HepG2 (cell line): ENCODE data around the gene ALPK1. TPM values are rescaled to one million over a fixed set of nuclear protein-coding genes. Genes with fewer than 3 reads are reported as not detected.

Experiments used
- ATAC-seq: fragments of 200-7000 bp; cut with Tn5 transposase; 3 replicates; pipeline ENCODE4 v1.9.1; 2020; ENCODE audit warnings: mild to moderate bottlenecking, moderate library complexity
- BruUV-seq: library from RNA; stranded (reverse); fragments of 400-500 nt; replicated peaks from 2 replicates; lab custom pipeline; 2021; lab: Mats Ljungman, UMichigan
- CTCF ChIA-PET: fragments of 300-600 bp; formaldehyde crosslinking; extraction: SDS; loops from one replicate; lab custom pipeline; 2021; ENCODE audit warnings: low total read pairs, inconsistent platforms, low intra/inter-chr PET ratio; lab: Yijun Ruan, JAX
- POLR2A ChIA-PET: fragments of 350-600 bp; sonication (Branson Sonifier 250); formaldehyde crosslinking; loops from one replicate; lab custom pipeline; 2020; ENCODE audit warnings: antibody characterized with exemption, inconsistent platforms; lab: Yijun Ruan, JAX
- DNase-seq: peaks from one replicate; pipeline ENCODE4 v3.0.0-alpha.2; 2015; ENCODE audit warnings: low spot score
- FAIRE-seq: peaks from 3 replicates; lab custom pipeline; 2011; peaks lifted over from hg19 to GRCh38; lab: Jason Lieb, UNC
- H2AFZ ChIP-seq: one replicate; pipeline ENCODE4 v1.6.1; 2011; ENCODE audit warnings: low read length, inconsistent platforms
- H3K27ac ChIP-seq: fragments of 300-600 bp; 3 replicates; pipeline ENCODE4 v1.8.0; 2011; ENCODE audit warnings: mixed run types, mild to moderate bottlenecking, mixed read lengths, low read length, inconsistent platforms; ENCODE audit not compliant: insufficient read depth; ENCODE audit errors: extremely low read length
- H3K27me3 ChIP-seq, 2 experiments: fragments of 200-600 bp in 1 of 2; 2 replicates in 1 of 2; 3 replicates in 1 of 2; pipeline versions ENCODE4 v1.6.0 to v1.8.0; 2011; ENCODE audit warnings: low read length in 2 of 2, mild to moderate bottlenecking in 2 of 2, moderate library complexity in 2 of 2, inconsistent platforms in 1 of 2; ENCODE audit not compliant: insufficient read depth in 2 of 2, control insufficient read depth in 1 of 2
- H3K36me3 ChIP-seq, 2 experiments: fragments of 200-600 bp in 1 of 2; replicated peaks in 1 of 2; 2 replicates in 1 of 2; 3 replicates in 1 of 2; pipeline versions ENCODE4 v1.5.1 to v1.8.0; 2011; ENCODE audit warnings: low read length in 2 of 2, inconsistent platforms in 1 of 2; ENCODE audit not compliant: insufficient read depth in 2 of 2, control insufficient read depth in 1 of 2
- H3K4me1 ChIP-seq: 2 replicates; pipeline ENCODE4 v1.5.1; 2012; ENCODE audit warnings: low read length, inconsistent platforms; ENCODE audit not compliant: insufficient read depth
- H3K4me2 ChIP-seq: 2 replicates; pipeline ENCODE4 v1.6.0; 2011; ENCODE audit warnings: low read depth, low read length, inconsistent platforms
- H3K4me3 ChIP-seq, 3 experiments: fragments of 200-600 bp in 1 of 3; sonication (generic), shearing (Covaris generic) in 1 of 3; replicated peaks in 1 of 3; 2 replicates each; pipeline ENCODE4 v1.5.1; 2011 to 2016; ENCODE audit warnings: low read length in 3 of 3, inconsistent platforms in 2 of 3, low read depth in 2 of 3, mild to moderate bottlenecking in 2 of 3, control low read depth in 1 of 3, mixed read lengths in 1 of 3; ENCODE audit not compliant: insufficient read depth in 1 of 3
- H3K79me2 ChIP-seq: one replicate; pipeline ENCODE4 v1.6.1; 2011; ENCODE audit warnings: low read length, inconsistent platforms; ENCODE audit not compliant: insufficient read depth
- H3K9ac ChIP-seq: 2 replicates; pipeline ENCODE4 v1.6.0; 2011; ENCODE audit warnings: mild to moderate bottlenecking, low read depth, low read length, inconsistent platforms; ENCODE audit not compliant: insufficient read depth
- H3K9me3 ChIP-seq: 2 replicates; pipeline ENCODE4 v1.5.1; 2012; ENCODE audit warnings: mild to moderate bottlenecking, low read length
- H4K20me1 ChIP-seq: 2 replicates; pipeline ENCODE4 v1.6.0; 2011; ENCODE audit warnings: inconsistent platforms, mild to moderate bottlenecking, low read length, moderate library complexity; ENCODE audit not compliant: insufficient read depth
- AKNA ChIP-seq: sonication (generic); formaldehyde crosslinking; IDR thresholded peaks from 2 replicates; pipeline ENCODE4 v1.4.0; 2020; ENCODE audit warnings: missing genetic modification reagents, borderline replicate concordance
- ARNT2 ChIP-seq: sonication (generic); formaldehyde crosslinking; IDR thresholded peaks from 2 replicates; pipeline ENCODE4 v1.8.0; 2022; ENCODE audit warnings: mild to moderate bottlenecking, low read depth, missing genetic modification reagents, moderate library complexity
- ATF2 ChIP-seq: sonication (generic); formaldehyde crosslinking; IDR thresholded peaks from 2 replicates; pipeline ENCODE4 v1.4.0; 2020; ENCODE audit warnings: missing genetic modification reagents
- FOSL1 ChIP-seq: sonication (generic); formaldehyde crosslinking; IDR thresholded peaks from 2 replicates; pipeline ENCODE4 v1.9.0; 2021; ENCODE audit warnings: missing genetic modification reagents, borderline replicate concordance
- MAF1 ChIP-seq: sonication (generic); formaldehyde crosslinking; IDR thresholded peaks from 2 replicates; pipeline ENCODE4 v1.5.0; 2020; ENCODE audit warnings: missing genetic modification reagents, borderline replicate concordance
- NCOA5 ChIP-seq: sonication (generic); formaldehyde crosslinking; IDR thresholded peaks from 2 replicates; pipeline ENCODE4 v1.4.0; 2020; ENCODE audit warnings: missing genetic modification reagents
- PBX3 ChIP-seq: sonication (generic); formaldehyde crosslinking; IDR thresholded peaks from 2 replicates; pipeline ENCODE4 v1.8.1; 2023; ENCODE audit warnings: missing genetic modification reagents, inconsistent platforms, borderline replicate concordance
- RCOR2 ChIP-seq: IDR thresholded peaks from 2 replicates; pipeline ENCODE4 v1.6.1; 2016; ENCODE audit warnings: missing biosample characterization, missing genetic modification reagents
- SP4 ChIP-seq: sonication (generic); formaldehyde crosslinking; IDR thresholded peaks from 2 replicates; pipeline ENCODE4 v1.8.1; 2023; ENCODE audit warnings: mild to moderate bottlenecking, missing genetic modification reagents
- ZNF317 ChIP-seq: sonication (generic); formaldehyde crosslinking; IDR thresholded peaks from 2 replicates; pipeline ENCODE4 v1.5.0; 2020; ENCODE audit warnings: mild to moderate bottlenecking, missing genetic modification reagents
- ZNF414 ChIP-seq: sonication (generic); formaldehyde crosslinking; IDR thresholded peaks from 2 replicates; pipeline ENCODE4 v1.5.0; 2020; ENCODE audit warnings: missing genetic modification reagents
- ZNF629 ChIP-seq: sonication (generic); formaldehyde crosslinking; conservative IDR thresholded peaks from 2 replicates; pipeline ENCODE4 v1.5.0; 2020; ENCODE audit warnings: missing genetic modification reagents
- ZNF652 ChIP-seq: IDR thresholded peaks from 2 replicates; pipeline ENCODE4 v1.6.1; 2016; ENCODE audit warnings: low read depth, borderline replicate concordance
- ZNF747 ChIP-seq: sonication (generic); formaldehyde crosslinking; IDR thresholded peaks from 2 replicates; pipeline ENCODE4 v1.8.1; 2023; ENCODE audit warnings: missing genetic modification reagents, mild to moderate bottlenecking, borderline replicate concordance
- ZNF788 ChIP-seq: sonication (generic); formaldehyde crosslinking; IDR thresholded peaks from 2 replicates; pipeline ENCODE4 v1.5.0; 2020; ENCODE audit warnings: mild to moderate bottlenecking, missing genetic modification reagents, borderline replicate concordance
- WGBS: methylation state at CpG from one replicate; pipeline ENCODE4 v1.1.6; 2017; ENCODE audit warnings: low lambda C conversion rate; 5-methylcytosine and 5-hydroxymethylcytosine counted together
- in situ Hi-C: cut with HindIII; loops from 2 replicates; pipeline ENCODE4 v1.10.0; 2017; ENCODE audit warnings: low pct_unique_long_range_greater_than_20kb; ENCODE audit not compliant: extremely low pct_ligation_motif_present
- intact Hi-C: fragments of 100-400 bp; cut with micrococcal nuclease; formaldehyde crosslinking; loops from one replicate; pipeline ENCODE4 v1.10.0; 2022; ENCODE audit not compliant: unreplicated experiment
- polyA plus RNA-seq, 8 experiments: library from polyadenylated mRNA; depleted of rRNA in 3 of 8; stranded (reverse) in 7 of 8; unstranded in 1 of 8; fragments of >200 nt; fragmentation: Illumina TruSeq in 4 of 8; extraction: Trizol in 4 of 8; gene quantifications; 2 replicates each; pipeline versions ENCODE4 v1.2.1 to v1.2.3, GENCODE V29; 2011 to 2016; ENCODE audit warnings: low read depth in 4 of 8, missing spikeins in 1 of 8, mixed read lengths in 1 of 8; ENCODE audit not compliant: insufficient read depth in 1 of 8
- total RNA-seq, 5 experiments: library from RNA; depleted of rRNA; stranded (reverse); fragments of >200 nt; fragmentation: Illumina TruSeq; extraction: Trizol; gene quantifications; 2 replicates each; pipeline ENCODE4 v1.2.3, GENCODE V29; 2016; ENCODE audit warnings: low read depth in 1 of 5

ALPK1 gene
- total and polyA plus RNA-seq, 2 of the 13 experiments (the other 11 are each of a cell fraction or from before 2014, with no cell fraction given): 0.61 to 1.3 TPM

- no peak for ATAC-seq
- TF ChIP-seq NCOA5 (CRISPR knock-in tag) (no peak), ARNT2 (no peak), MAF1 (no peak), RCOR2 (CRISPR knock-in tag) (no peak), FOSL1 (CRISPR knock-in tag) (no peak), ZNF747 (CRISPR knock-in tag) (no peak), SP4 (CRISPR knock-in tag) (no peak), ZNF317 (CRISPR knock-in tag) (no peak), ZNF652 (CRISPR knock-in tag) (no peak), AKNA (CRISPR knock-in tag) (no peak), ATF2 (CRISPR knock-in tag) (no peak), ZNF788 (no peak), ZNF629 (no peak), PBX3 (no peak), ZNF414 (CRISPR knock-in tag) (no peak)
- TF ChIP-seq, all 625 proteins: peak for 0
- no peaks in the 10 kb centered on the region for H4K20me1 ChIP-seq
- in situ Hi-C loops: no loop called here
- intact Hi-C loops: no loop called here
- H3K4me2 ChIP-seq: no peak overlapping the region
- no peak overlapping the region for H3K4me3 ChIP-seq
- CTCF ChIA-PET: no interaction called here
- H3K36me3 ChIP-seq: no peaks in the 10 kb centered on the region
- H3K4me1 ChIP-seq: no peaks in the 10 kb centered on the region
- 5% methylated on average over 4 of the region's 4 CpGs for WGBS
- no peak overlapping the region for H2AFZ ChIP-seq
- H3K27me3 ChIP-seq: 0 out of 5 replicates have a peak, but pooled peaks cover 0 to 3% of the 10 kb centered on the region in 2 experiments
- H3K9me3 ChIP-seq: no peaks in the 10 kb centered on the region
- no peak for DNase-seq
- no peak overlapping the region for H3K9ac ChIP-seq
- no peak overlapping the region for H3K27ac ChIP-seq
- no peak for FAIRE-seq
- POLR2A ChIA-PET: no interaction called here
- no peaks in the 10 kb centered on the region for H3K79me2 ChIP-seq
- no TSS peak for BruUV-seq
These were observed 134.0 kb downstream of the ALPK1 start for GRCh38 chr4:112431158-112431557.
